OCI-LY7 (cell line): Measurements from ENCODE around the gene HOXA1. TPM values are rescaled to one million over a fixed set of nuclear protein-coding genes. Genes with fewer than 3 reads are reported as not detected.

Experiments used
- BruUV-seq: library from RNA; stranded (reverse); fragments of 400-500 nt; replicated peaks from 2 replicates; lab custom pipeline; 2021; lab: Mats Ljungman, UMichigan
- CTCF ChIA-PET: fragments of 300-600 bp; sonication (Branson Sonifier 250); formaldehyde crosslinking; loops from one replicate; lab custom pipeline; 2022; ENCODE audit warnings: antibody characterized with exemption; ENCODE audit not compliant: unreplicated experiment; lab: Charles Lee
- POLR2A ChIA-PET: fragments of 300-600 bp; sonication (Branson Sonifier 250); formaldehyde crosslinking; loops from one replicate; lab custom pipeline; 2022; ENCODE audit warnings: antibody characterized with exemption; lab: Charles Lee
- DNase-seq: peaks from one replicate; pipeline ENCODE4 v3.0.0-alpha.2; 2015; ENCODE audit warnings: low spot score
- H2AFZ ChIP-seq: fragments of 200-600 bp; sonication (generic), shearing (Covaris generic); 2 replicates; pipeline ENCODE4 v1.6.1; 2014; ENCODE audit warnings: mild to moderate bottlenecking, antibody characterized with exemption, low read length, moderate library complexity
- H3K27ac ChIP-seq: fragments of 200-600 bp; sonication (generic); 2 replicates; pipeline ENCODE4 v1.5.1; 2014; ENCODE audit warnings: mixed run types, low read depth, mild to moderate bottlenecking, moderate library complexity, low read length, inconsistent platforms; ENCODE audit not compliant: poor library complexity, severe bottlenecking
- H3K36me3 ChIP-seq: fragments of 200-600 bp; sonication (generic); 2 replicates; pipeline ENCODE4 v1.6.1; 2014; ENCODE audit warnings: mild to moderate bottlenecking, antibody characterized with exemption, low read length, moderate library complexity, mixed read lengths; ENCODE audit not compliant: insufficient read depth
- H3K4me1 ChIP-seq: fragments of 200-600 bp; sonication (generic); 2 replicates; pipeline ENCODE4 v1.5.1; 2014; ENCODE audit warnings: mild to moderate bottlenecking, low read length; ENCODE audit not compliant: insufficient read depth, poor library complexity, severe bottlenecking
- H3K4me2 ChIP-seq: fragments of 200-600 bp; sonication (generic); 2 replicates; pipeline ENCODE4 v1.6.1; 2014; ENCODE audit warnings: mild to moderate bottlenecking, low read length
- H3K4me3 ChIP-seq: fragments of 200-600 bp; sonication (generic); 2 replicates; pipeline ENCODE4 v1.5.1; 2014; ENCODE audit warnings: mild to moderate bottlenecking, low read depth, low read length; ENCODE audit not compliant: poor library complexity, severe bottlenecking
- H3K79me2 ChIP-seq: fragments of 200-600 bp; sonication (generic); 2 replicates; pipeline ENCODE4 v1.6.1; 2016; ENCODE audit warnings: low read depth, mild to moderate bottlenecking, low read length, moderate library complexity, mixed read lengths; ENCODE audit not compliant: insufficient read depth
- H3K9me2 ChIP-seq: fragments of 200-600 bp; sonication (generic); 2 replicates; pipeline ENCODE4 v1.6.1; 2016; ENCODE audit warnings: mild to moderate bottlenecking, low read length, mixed read lengths; ENCODE audit not compliant: insufficient read depth
- H3K9me3 ChIP-seq: fragments of 200-600 bp; sonication (generic); 2 replicates; pipeline ENCODE4 v1.6.1; 2014; ENCODE audit warnings: mild to moderate bottlenecking, mixed run types, low read length, mixed read lengths
- H4K20me1 ChIP-seq: fragments of 200-600 bp; sonication (generic); 2 replicates; pipeline ENCODE4 v1.6.1; 2014; ENCODE audit warnings: mild to moderate bottlenecking, antibody characterized with exemption, low read length, moderate library complexity, mixed read lengths; ENCODE audit not compliant: insufficient read depth
- EZH2phosphoT487 ChIP-seq: fragments of 200-600 bp; sonication (generic); IDR thresholded peaks from 2 replicates; pipeline ENCODE4 v1.6.1; 2018; ENCODE audit warnings: low read depth, borderline replicate concordance, mild to moderate bottlenecking, mixed run types, antibody characterized with exemption, low read length, moderate library complexity, mixed read lengths
- intact Hi-C: fragments of 100-400 bp; cut with micrococcal nuclease; formaldehyde crosslinking; loops from one replicate; pipeline ENCODE4 v1.10.0; 2022; ENCODE audit not compliant: unreplicated experiment
- total RNA-seq, 2 experiments: library from RNA; depleted of rRNA in 1 of 2; stranded (reverse); fragments of >200 nt in 1 of 2; shearing (Covaris generic) in 1 of 2; gene quantifications; 2 replicates each; pipeline ENCODE4 v1.2.3, GENCODE V29; 2014 to 2022
- TF ChIP-seq, protein P1 (sequence below): fragments of 200-600 bp; sonication (generic); conservative IDR thresholded peaks from 2 replicates; pipeline ENCODE4 v1.5.1; 2014; ENCODE audit warnings: mild to moderate bottlenecking, antibody characterized with exemption, low read length, moderate library complexity, mixed read lengths

Gene HOXA1
- total RNA-seq, 2 experiments from 2014 or later = 3.0 to 8.2 TPM

DNA sequence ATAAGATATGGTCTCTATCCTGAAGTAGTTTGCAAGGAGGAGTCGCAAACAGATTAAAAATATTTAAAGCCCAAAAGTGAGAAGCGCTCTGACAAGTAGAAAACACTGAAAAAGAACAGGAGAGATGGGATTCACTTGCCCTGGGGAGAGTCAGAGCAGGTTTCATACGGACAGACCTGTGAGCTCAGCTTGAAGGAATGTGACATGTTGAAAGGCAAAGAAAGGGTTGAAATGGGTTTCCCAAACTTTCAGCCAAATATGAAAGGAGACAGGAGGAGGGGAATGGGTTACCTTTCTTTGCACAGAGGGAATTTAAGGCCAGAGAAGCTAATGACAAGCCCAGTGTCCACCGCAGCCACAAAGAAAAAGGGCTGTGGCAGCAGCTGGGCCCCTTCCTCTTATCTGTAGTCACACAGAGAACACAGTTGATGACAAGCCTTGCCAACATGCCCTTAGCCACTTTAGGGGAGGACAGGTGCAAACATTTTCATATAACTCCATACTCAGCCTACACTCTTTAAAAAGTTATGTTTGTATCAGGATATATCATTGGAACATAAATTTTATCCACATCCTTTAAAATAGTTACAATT is 14.9 kb downstream of the HOXA1 start:
- BruUV-seq = no TSS peak
- TF ChIP-seq, protein P1, sequence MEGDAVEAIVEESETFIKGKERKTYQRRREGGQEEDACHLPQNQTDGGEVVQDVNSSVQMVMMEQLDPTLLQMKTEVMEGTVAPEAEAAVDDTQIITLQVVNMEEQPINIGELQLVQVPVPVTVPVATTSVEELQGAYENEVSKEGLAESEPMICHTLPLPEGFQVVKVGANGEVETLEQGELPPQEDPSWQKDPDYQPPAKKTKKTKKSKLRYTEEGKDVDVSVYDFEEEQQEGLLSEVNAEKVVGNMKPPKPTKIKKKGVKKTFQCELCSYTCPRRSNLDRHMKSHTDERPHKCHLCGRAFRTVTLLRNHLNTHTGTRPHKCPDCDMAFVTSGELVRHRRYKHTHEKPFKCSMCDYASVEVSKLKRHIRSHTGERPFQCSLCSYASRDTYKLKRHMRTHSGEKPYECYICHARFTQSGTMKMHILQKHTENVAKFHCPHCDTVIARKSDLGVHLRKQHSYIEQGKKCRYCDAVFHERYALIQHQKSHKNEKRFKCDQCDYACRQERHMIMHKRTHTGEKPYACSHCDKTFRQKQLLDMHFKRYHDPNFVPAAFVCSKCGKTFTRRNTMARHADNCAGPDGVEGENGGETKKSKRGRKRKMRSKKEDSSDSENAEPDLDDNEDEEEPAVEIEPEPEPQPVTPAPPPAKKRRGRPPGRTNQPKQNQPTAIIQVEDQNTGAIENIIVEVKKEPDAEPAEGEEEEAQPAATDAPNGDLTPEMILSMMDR = no peak
- no peak for TF ChIP-seq EZH2phosphoT487
- Histone ChIP-seq H3K4me2 (no peak overlapping the region), H3K27ac (no peak overlapping the region), H3K9me2 (no peaks in the 10 kb centered on the region), H3K4me1 (no peaks in the 10 kb centered on the region), H2AFZ (no peak overlapping the region), H3K36me3 (no peaks in the 10 kb centered on the region), H4K20me1 (no peaks in the 10 kb centered on the region), H3K9me3 (no peaks in the 10 kb centered on the region; the same call in 1 of the 2 replicates), H3K79me2 (no peaks in the 10 kb centered on the region), H3K4me3 (no peak overlapping the region)
- no peak for DNase-seq
- POLR2A ChIA-PET = interaction anchor here (0.5 to 1.2 kb wide), 4 partner anchors 9 to 1394 kb away, joined by 3 read pairs; no protein-coding TSS in a partner anchor
- intact Hi-C loops = no loop called here
- CTCF ChIA-PET = no interaction called here

DNA sequence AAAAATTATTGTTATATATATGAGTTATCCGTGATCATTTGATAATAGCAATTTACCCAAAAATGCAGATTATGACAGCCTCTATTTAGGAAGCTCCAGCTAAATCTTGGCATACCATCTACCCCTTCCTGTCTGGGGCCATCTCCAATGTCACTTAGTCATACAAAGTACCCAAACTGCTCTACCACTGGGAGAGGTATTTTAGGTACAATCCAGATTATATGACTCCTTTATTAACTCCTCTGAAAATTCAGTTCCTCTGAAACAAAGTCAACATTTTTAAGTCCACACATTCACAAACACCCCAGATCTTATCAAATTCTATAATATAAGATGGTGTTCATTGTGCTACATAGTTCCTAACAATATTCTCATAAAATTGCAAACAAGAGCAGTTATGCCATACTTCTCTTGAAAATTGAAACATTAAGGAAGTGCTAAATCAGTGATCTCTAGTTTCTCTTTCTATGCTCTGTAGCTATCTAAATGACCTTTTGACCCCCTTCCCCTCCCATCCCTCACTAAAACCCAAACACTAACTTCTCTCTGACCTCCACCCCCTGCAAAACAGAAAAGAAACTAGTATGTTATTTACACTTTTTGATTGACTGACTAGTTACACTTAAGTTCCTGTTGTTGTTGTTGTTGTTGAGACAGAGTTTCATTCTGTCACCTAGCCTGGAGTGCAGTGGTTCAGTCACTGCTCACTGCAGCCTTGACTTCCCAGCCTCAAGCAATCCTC is 16.4 kb downstream of the HOXA1 start:
- POLR2A ChIA-PET = interaction anchor here (0.6 to 0.8 kb wide), 2 partner anchors 13 to 820 kb away, joined by 3 to 4 read pairs; no protein-coding TSS in a partner anchor

More for the DNA sequence above, 16.4 kb downstream of the HOXA1 start:
- H3K9me2 ChIP-seq = no peaks in the 10 kb centered on the region
- H3K79me2 ChIP-seq = no peaks in the 10 kb centered on the region
- H3K4me2 ChIP-seq = no peak overlapping the region
- TF ChIP-seq, protein P1 = no peak
- TF ChIP-seq EZH2phosphoT487 = no peak
- no peak overlapping the region for H2AFZ ChIP-seq
- no peaks in the 10 kb centered on the region for H3K4me1 ChIP-seq
- BruUV-seq = no TSS peak
- CTCF ChIA-PET = no interaction called here
- H3K4me3 ChIP-seq = no peak overlapping the region
- no peak for DNase-seq
- no peaks in the 10 kb centered on the region for H3K36me3 ChIP-seq
- no peaks in the 10 kb centered on the region for H4K20me1 ChIP-seq
- intact Hi-C loops = no loop called here
- H3K9me3 ChIP-seq = no peaks in the 10 kb centered on the region; the same call in 1 of the 2 replicates
- no peak overlapping the region for H3K27ac ChIP-seq
